Central memory CD8-positive, alpha-beta T cell (primary cell): ENCODE results near the gene SERPINC1.
"Not testable (repeated sequence)": the region's sequence is repeated elsewhere in the genome, so short reads cannot be mapped to it uniquely, and the experiment has no call there.

Experiments used
- ATAC-seq: fragments of 150-1000 bp; cut with Tn5 transposase; replicated peaks from 2 replicates; pipeline ENCODE4 v1.10.0; 2022; ENCODE audit warnings: mild to moderate bottlenecking, moderate FRiP score, moderate number of reproducible peaks; ENCODE audit not compliant: poor library complexity, severe bottlenecking; ENCODE audit errors: extremely low read depth
- DNase-seq, 2 donors: peaks; one replicate each; pipeline ENCODE4 v3.0.0; 2021; ENCODE audit warnings: low spot score in 2 of 2
- H3K27ac Mint-ChIP-seq: one replicate; pipeline ENCODE4 v1.8.0; 2022; ENCODE audit warnings: low read depth, mild to moderate bottlenecking, moderate library complexity, mixed read lengths
- H3K27me3 Mint-ChIP-seq: one replicate; pipeline ENCODE4 v1.8.0; 2022; ENCODE audit warnings: mixed read lengths
- H3K36me3 Mint-ChIP-seq: one replicate; pipeline ENCODE4 v1.8.0; 2022; ENCODE audit warnings: mild to moderate bottlenecking, moderate library complexity, mixed read lengths; ENCODE audit not compliant: insufficient read depth
- H3K4me1 Mint-ChIP-seq: one replicate; pipeline ENCODE4 v1.8.0; 2022; ENCODE audit warnings: mixed read lengths
- H3K4me3 Mint-ChIP-seq: one replicate; pipeline ENCODE4 v1.8.0; 2022; ENCODE audit warnings: mild to moderate bottlenecking, moderate library complexity, mixed read lengths
- H3K9me3 Mint-ChIP-seq: one replicate; pipeline ENCODE4 v1.8.0; 2022; ENCODE audit warnings: mixed read lengths

Gene SERPINC1

DNA sequence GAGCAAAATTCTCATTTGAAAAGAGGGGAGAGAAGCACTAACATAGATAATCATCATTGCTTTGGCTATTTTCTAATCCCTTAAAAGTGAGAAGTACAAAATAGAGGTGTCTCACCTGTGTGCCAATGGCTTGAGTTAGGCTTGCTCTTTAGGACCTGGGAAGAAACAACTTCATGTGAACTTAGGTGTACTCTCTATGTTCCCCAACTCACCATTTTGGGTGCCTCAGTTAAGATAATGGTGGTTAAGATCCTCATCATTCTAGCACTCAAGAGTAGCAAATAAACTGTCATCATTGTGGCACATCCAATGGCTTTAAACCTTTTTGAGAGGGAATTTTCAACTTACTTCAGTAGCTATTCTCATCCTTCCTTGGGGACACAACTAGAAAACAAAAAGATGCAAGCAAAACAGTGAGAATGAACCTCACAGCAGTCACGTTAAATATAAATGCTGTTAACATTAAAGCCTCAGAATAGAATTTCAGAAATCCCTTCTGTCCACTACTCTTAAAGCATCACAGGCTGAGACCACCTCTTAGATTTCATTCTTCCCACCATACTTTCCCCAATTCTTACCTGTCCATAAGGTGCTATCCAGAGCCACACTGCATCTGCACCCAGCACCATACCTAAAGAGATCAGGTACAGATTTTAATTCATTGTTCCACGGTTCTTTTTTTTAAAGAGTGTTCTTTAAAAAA lies 50.6 kb downstream of the SERPINC1 start:
- ATAC-seq, result no peak
- H3K36me3 Mint-ChIP-seq, result peaks cover 58% of the 10 kb centered on the region
- peaks cover 58% of the 10 kb centered on the region for H3K4me1 Mint-ChIP-seq
- H3K4me3 Mint-ChIP-seq, result peak overlapping the region; percentile 84
- H3K27me3 Mint-ChIP-seq, result no peaks in the 10 kb centered on the region
- peak overlapping the region; percentile 94 for H3K27ac Mint-ChIP-seq
- DNase-seq, result no peak
- no peaks in the 10 kb centered on the region for H3K9me3 Mint-ChIP-seq

GRCh38 chr1:173865468-173866164 lies 51.5 kb downstream of the SERPINC1 start:
- ATAC-seq (no peak), DNase-seq (no peak)
- Mint-ChIP-seq H3K27me3 (no peaks in the 10 kb centered on the region), H3K27ac (peak overlapping the region; percentile 94), H3K4me1 (peaks cover 49% of the 10 kb centered on the region), H3K4me3 (peak overlapping the region; percentile 84), H3K36me3 (peaks cover 56% of the 10 kb centered on the region), H3K9me3 (no peaks in the 10 kb centered on the region)

GRCh38 chr1:173864179-173864867 lies 52.8 kb downstream of the SERPINC1 start:
- DNase-seq, result no peak
- Mint-ChIP-seq H3K4me3 (peak overlapping the region; percentile 84), H3K36me3 (peaks cover 59% of the 10 kb centered on the region), H3K27me3 (no peaks in the 10 kb centered on the region), H3K27ac (peak overlapping the region; percentile 94), H3K9me3 (no peaks in the 10 kb centered on the region), H3K4me1 (peaks cover 42% of the 10 kb centered on the region)
- ATAC-seq, result no peak

GRCh38 chr1:173863224-173864161 lies 53.6 kb downstream of the SERPINC1 start:
- H3K27me3 Mint-ChIP-seq, result no peaks in the 10 kb centered on the region
- peak overlapping the region; percentile 94 for H3K27ac Mint-ChIP-seq
- H3K4me3 Mint-ChIP-seq, result peak overlapping the region; percentile 84
- no peak for DNase-seq
- no peak for ATAC-seq
- no peaks in the 10 kb centered on the region for H3K9me3 Mint-ChIP-seq
- H3K4me1 Mint-ChIP-seq, result peaks cover 35% of the 10 kb centered on the region
- peaks cover 56% of the 10 kb centered on the region for H3K36me3 Mint-ChIP-seq

DNA sequence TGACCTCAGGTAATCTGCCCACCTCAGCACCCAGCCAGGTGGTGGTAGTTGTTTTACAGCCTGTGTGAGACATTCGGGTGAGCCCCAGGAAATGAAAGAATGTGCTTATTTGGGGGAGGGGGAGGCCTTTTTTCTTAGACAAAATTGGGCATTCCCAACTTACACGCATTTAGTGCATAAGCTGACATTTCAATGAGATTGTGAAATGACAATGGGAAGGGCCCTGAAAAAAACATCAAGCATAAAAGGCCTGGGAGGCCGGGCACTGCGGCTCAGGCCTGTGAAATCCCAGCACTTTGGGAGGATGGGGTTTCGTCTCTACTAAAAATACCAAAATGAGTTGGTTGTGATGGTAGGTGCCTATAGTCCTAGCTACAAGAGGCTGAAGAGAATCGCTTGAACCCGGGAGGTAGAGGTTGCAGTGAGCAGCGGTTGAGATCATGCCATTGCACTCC lies 54.3 kb downstream of the SERPINC1 start:
- no peaks in the 10 kb centered on the region for H3K9me3 Mint-ChIP-seq
- H3K36me3 Mint-ChIP-seq, result peaks cover 54% of the 10 kb centered on the region
- no peaks in the 10 kb centered on the region for H3K27me3 Mint-ChIP-seq
- peak overlapping the region; percentile 41 for H3K27ac Mint-ChIP-seq
- no peak overlapping the region for H3K4me3 Mint-ChIP-seq
- DNase-seq (no peak), ATAC-seq (no peak)
- H3K4me1 Mint-ChIP-seq, result peaks cover 35% of the 10 kb centered on the region

DNA sequence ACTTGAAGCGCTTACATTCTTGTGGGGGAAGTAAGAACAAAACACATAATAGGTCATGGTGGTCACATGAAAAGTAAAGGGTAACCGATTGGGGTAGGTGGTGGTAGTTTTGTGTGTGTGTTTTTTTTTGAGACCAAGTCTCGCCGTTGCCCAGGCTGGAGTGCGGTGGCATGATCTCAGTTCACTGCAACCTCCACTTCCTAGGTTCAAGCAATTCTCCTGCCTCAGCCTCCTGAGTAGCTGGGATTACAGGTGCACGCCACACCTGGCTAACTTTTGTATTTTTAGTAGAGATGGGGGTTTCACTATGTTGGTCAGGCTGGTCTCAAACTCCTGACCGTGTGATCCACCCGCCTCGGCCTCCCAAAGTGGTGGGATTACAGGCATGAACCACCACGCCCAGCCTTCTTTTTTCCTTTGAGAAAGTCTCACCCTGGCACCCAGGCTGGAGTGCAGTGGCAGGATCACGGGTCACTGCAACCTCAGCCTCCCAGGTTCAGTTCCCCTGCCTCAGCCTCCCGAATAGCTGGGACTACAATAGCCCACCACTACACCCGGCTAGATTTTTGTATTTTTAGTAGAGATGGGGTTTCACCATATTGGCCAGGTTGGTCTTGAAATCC lies 54.9 kb downstream of the SERPINC1 start:
- H3K9me3 Mint-ChIP-seq, H3K27me3 Mint-ChIP-seq, ATAC-seq, H3K4me3 Mint-ChIP-seq, DNase-seq: not testable (repeated sequence)
- peak overlapping the region; percentile 41 for H3K27ac Mint-ChIP-seq
- peaks cover 53% of the 10 kb centered on the region for H3K36me3 Mint-ChIP-seq
- peaks cover 35% of the 10 kb centered on the region for H3K4me1 Mint-ChIP-seq

- Mint-ChIP-seq H3K4me3 (no peak overlapping the region), H3K27ac (peak overlapping the region; percentile 41), H3K9me3 (no peaks in the 10 kb centered on the region), H3K36me3 (peaks cover 50% of the 10 kb centered on the region), H3K27me3 (no peaks in the 10 kb centered on the region), H3K4me1 (peaks cover 31% of the 10 kb centered on the region)
- no peak for ATAC-seq
- DNase-seq, result no peak
Observed at GRCh38 chr1:173861731-173862145, 55.4 kb downstream of the SERPINC1 start.

- Mint-ChIP-seq H3K27me3 (no peaks in the 10 kb centered on the region), H3K9me3 (no peaks in the 10 kb centered on the region), H3K4me1 (peaks cover 14% of the 10 kb centered on the region), H3K4me3 (no peak overlapping the region), H3K36me3 (peaks cover 42% of the 10 kb centered on the region), H3K27ac (no peak overlapping the region)
- DNase-seq, result no peak
- no peak for ATAC-seq
Observed at GRCh38 chr1:173860065-173860464, 57.1 kb downstream of the SERPINC1 start.

GRCh38 chr1:173859547-173859946 lies 57.6 kb downstream of the SERPINC1 start:
- not testable (repeated sequence) for H3K27me3 Mint-ChIP-seq, DNase-seq, ATAC-seq, H3K9me3 Mint-ChIP-seq, H3K27ac Mint-ChIP-seq, H3K4me1 Mint-ChIP-seq, H3K4me3 Mint-ChIP-seq
- peaks cover 42% of the 10 kb centered on the region for H3K36me3 Mint-ChIP-seq

DNA sequence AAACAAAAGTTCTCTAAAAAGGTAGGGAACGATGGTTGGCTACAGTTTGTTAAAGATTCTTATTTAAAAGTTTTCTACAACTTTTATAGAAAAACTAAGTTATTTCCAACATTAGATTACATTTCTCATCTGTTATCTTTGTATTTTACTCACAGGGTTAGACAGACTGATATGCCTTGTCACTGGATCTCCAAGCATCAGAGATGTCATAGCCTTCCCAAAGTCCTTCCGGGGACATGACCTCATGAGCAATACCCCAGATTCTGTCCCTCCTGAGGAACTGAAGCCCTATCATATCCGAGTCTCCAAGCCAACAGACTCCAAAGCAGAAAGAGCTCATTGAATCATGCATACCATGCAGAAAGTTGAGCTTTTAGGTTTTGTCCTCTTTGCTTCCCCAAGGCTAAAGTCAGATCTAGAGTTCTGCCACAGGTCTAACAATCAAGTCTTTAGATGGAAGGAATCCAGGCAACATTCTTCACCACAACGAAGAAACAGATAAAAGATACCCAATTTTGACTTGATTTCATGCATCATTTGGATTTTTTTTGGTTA lies 59.7 kb downstream of the SERPINC1 start:
- no peaks in the 10 kb centered on the region for H3K27me3 Mint-ChIP-seq
- no peak overlapping the region for H3K27ac Mint-ChIP-seq
- no peaks in the 10 kb centered on the region for H3K9me3 Mint-ChIP-seq
- no peaks in the 10 kb centered on the region for H3K4me1 Mint-ChIP-seq
- no peak overlapping the region for H3K4me3 Mint-ChIP-seq
- ATAC-seq, result no peak
- no peak for DNase-seq
- peaks cover 31% of the 10 kb centered on the region for H3K36me3 Mint-ChIP-seq

GRCh38 chr1:173856903-173857302 lies 60.2 kb downstream of the SERPINC1 start:
- Mint-ChIP-seq H3K9me3 (no peaks in the 10 kb centered on the region), H3K36me3 (peaks cover 31% of the 10 kb centered on the region), H3K4me3 (no peak overlapping the region), H3K27ac (no peak overlapping the region), H3K27me3 (no peaks in the 10 kb centered on the region), H3K4me1 (no peaks in the 10 kb centered on the region)
- ATAC-seq (no peak), DNase-seq (no peak)
